GM19438 (cell line): ENCODE data around the gene SMG7.

ENCODE experiments used
- ATAC-seq: cut with Tn5 transposase; IDR thresholded peaks from one replicate; pipeline ENCODE4 v1.9.1; 2021; ENCODE audit warnings: low read depth; ENCODE audit not compliant: unreplicated experiment

SMG7 gene

GRCh38 chr1:183508694-183509093 is 36.4 kb downstream of the SMG7 start:
- ATAC-seq: no peak

- ATAC-seq: no peak
Observed at GRCh38 chr1:183512450-183512849, 40.2 kb downstream of the SMG7 start.

- ATAC-seq: no peak
Observed at GRCh38 chr1:183514235-183514634, 41.9 kb downstream of the SMG7 start.

GRCh38 chr1:183515002-183515689 is 42.8 kb downstream of the SMG7 start:
- no peak for ATAC-seq

GRCh38 chr1:183516725-183517124 is 44.4 kb downstream of the SMG7 start:
- ATAC-seq: no peak

- ATAC-seq: no peak
Observed at GRCh38 chr1:183517401-183517800, 45.1 kb downstream of the SMG7 start.

GRCh38 chr1:183520379-183520778 is 48.1 kb downstream of the SMG7 start:
- no peak for ATAC-seq

GRCh38 chr1:183522104-183522503 is 49.8 kb downstream of the SMG7 start:
- ATAC-seq: no peak

- ATAC-seq: no peak
Observed at GRCh38 chr1:183528577-183528976, 56.3 kb downstream of the SMG7 start.

GRCh38 chr1:183533617-183534174 is 61.4 kb downstream of the SMG7 start:
- no peak for ATAC-seq

- ATAC-seq: no peak
Observed at GRCh38 chr1:183537405-183537804, 65.1 kb downstream of the SMG7 start.

GRCh38 chr1:183543619-183544204 is 71.4 kb downstream of the SMG7 start:
- ATAC-seq: no peak

GRCh38 chr1:183544598-183545297 is 72.4 kb downstream of the SMG7 start:
- ATAC-seq: no peak

GRCh38 chr1:183546427-183546826 is 74.1 kb downstream of the SMG7 start:
- ATAC-seq: no peak

- no peak for ATAC-seq
Observed at GRCh38 chr1:183548116-183548515, 75.8 kb downstream of the SMG7 start.

GRCh38 chr1:183550915-183551314 is 78.6 kb downstream of the SMG7 start:
- no peak for ATAC-seq

- ATAC-seq: no peak
Observed at GRCh38 chr1:183551924-183552323, 79.6 kb downstream of the SMG7 start.

GRCh38 chr1:183552441-183552840 is 80.1 kb downstream of the SMG7 start:
- no peak for ATAC-seq

GRCh38 chr1:183552891-183553290 is 80.6 kb downstream of the SMG7 start:
- ATAC-seq: no peak

GRCh38 chr1:183553331-183553730 is 81.0 kb downstream of the SMG7 start:
- ATAC-seq: no peak

- no peak for ATAC-seq
Observed at GRCh38 chr1:183553764-183554163, 81.5 kb downstream of the SMG7 start.

GRCh38 chr1:183554577-183554976 is 82.3 kb downstream of the SMG7 start:
- no peak for ATAC-seq
